GM23338 (cell line): Measurements from ENCODE around the gene MAFB. TPM values are rescaled to one million over a fixed set of nuclear protein-coding genes. Genes with fewer than 3 reads are reported as not detected.

ENCODE experiments used
- ATAC-seq: fragments of 200-7000 bp; cut with Tn5 transposase; 3 replicates; pipeline ENCODE4 v1.9.1; 2020
- DNase-seq: peaks from one replicate; pipeline ENCODE4 v3.0.0-alpha.2; 2015; ENCODE audit warnings: low spot score
- H2AFZ ChIP-seq: fragments of 200-600 bp; sonication (generic); 2 replicates; pipeline ENCODE4 v1.8.0; 2016; ENCODE audit warnings: antibody characterized with exemption, mild to moderate bottlenecking, moderate library complexity
- H3F3A ChIP-seq: fragments of 200-600 bp; sonication (generic); replicated peaks from 2 replicates; pipeline ENCODE4 v1.8.0; 2017; ENCODE audit warnings: antibody characterized with exemption, mixed run types, low read depth
- H3K27ac ChIP-seq: fragments of 200-600 bp; sonication (generic); 2 replicates; pipeline ENCODE4 v1.6.1; 2016; ENCODE audit warnings: low read depth
- H3K27me3 ChIP-seq: fragments of 200-600 bp; sonication (generic); 2 replicates; pipeline ENCODE4 v1.8.0; 2016; ENCODE audit warnings: mild to moderate bottlenecking, mixed run types, moderate library complexity; ENCODE audit not compliant: insufficient read depth
- H3K36me3 ChIP-seq: fragments of 200-600 bp; sonication (generic); 2 replicates; pipeline ENCODE4 v1.8.0; 2016; ENCODE audit warnings: mild to moderate bottlenecking; ENCODE audit not compliant: insufficient read depth
- H3K4me1 ChIP-seq: fragments of 200-600 bp; sonication (generic); 2 replicates; pipeline ENCODE4 v1.8.0; 2016; ENCODE audit warnings: mild to moderate bottlenecking, moderate library complexity; ENCODE audit not compliant: insufficient read depth
- H3K4me2 ChIP-seq: fragments of 200-600 bp; sonication (generic); 2 replicates; pipeline ENCODE4 v1.7.1; 2017; ENCODE audit warnings: mixed run types
- H3K4me3 ChIP-seq: fragments of 200-600 bp; sonication (generic); 2 replicates; pipeline ENCODE4 v1.6.1; 2016; ENCODE audit warnings: mixed run types
- H3K79me2 ChIP-seq: fragments of 200-600 bp; sonication (generic); replicated peaks from 2 replicates; pipeline ENCODE4 v1.8.0; 2017; ENCODE audit warnings: mild to moderate bottlenecking; ENCODE audit not compliant: insufficient read depth
- H3K9me2 ChIP-seq: fragments of 200-600 bp; sonication (generic); 2 replicates; pipeline ENCODE4 v1.8.0; 2017; ENCODE audit not compliant: insufficient read depth
- H4K20me1 ChIP-seq: fragments of 200-600 bp; sonication (generic); replicated peaks from 2 replicates; pipeline ENCODE4 v1.8.0; 2017; ENCODE audit warnings: mild to moderate bottlenecking; ENCODE audit not compliant: insufficient read depth
- H3K27ac Mint-ChIP-seq: 2 replicates; pipeline ENCODE4 v1.8.0; 2020; ENCODE audit warnings: inconsistent platforms, mild to moderate bottlenecking, moderate library complexity, mixed read lengths
- H3K27me3 Mint-ChIP-seq: 3 replicates; pipeline ENCODE4 v1.8.0; 2022; ENCODE audit warnings: low read depth, mild to moderate bottlenecking, moderate library complexity, mixed read lengths, inconsistent platforms; ENCODE audit not compliant: insufficient read depth, poor library complexity
- H3K36me3 Mint-ChIP-seq: 3 replicates; pipeline ENCODE4 v1.8.0; 2021; ENCODE audit warnings: low read depth, mild to moderate bottlenecking, inconsistent platforms, moderate library complexity, mixed read lengths
- H3K4me1 Mint-ChIP-seq: 3 replicates; pipeline ENCODE4 v1.8.0; 2020; ENCODE audit warnings: mild to moderate bottlenecking, inconsistent platforms, mixed read lengths
- H3K4me3 Mint-ChIP-seq: 3 replicates; pipeline ENCODE4 v1.8.0; 2021; ENCODE audit warnings: moderate library complexity, mild to moderate bottlenecking, inconsistent platforms, mixed read lengths
- H3K9me3 Mint-ChIP-seq: 3 replicates; pipeline ENCODE4 v1.8.0; 2020; ENCODE audit warnings: moderate library complexity, mild to moderate bottlenecking, inconsistent platforms, mixed read lengths
- EZH2phosphoT487 ChIP-seq: fragments of 200-600 bp; sonication (generic); IDR thresholded peaks from one replicate; pipeline ENCODE4 v1.8.1; 2018; ENCODE audit warnings: antibody characterized with exemption; ENCODE audit not compliant: unreplicated experiment
- POLR2AphosphoS5 ChIP-seq: IDR thresholded peaks from 2 replicates; pipeline ENCODE4 v1.6.1; 2016; ENCODE audit warnings: antibody characterized with exemption, low read depth
- polyA plus RNA-seq: library from polyadenylated mRNA; unstranded; fragments of >200 nt; fragmentation: Nextera tagmentation; extraction: Ambion mirVana; gene quantifications from 2 replicates; pipeline ENCODE4 v1.2.1, GENCODE V29; 2016
- total RNA-seq: library from RNA; depleted of rRNA; stranded (reverse); fragments of >200 nt; shearing (Covaris generic); gene quantifications from 2 replicates; pipeline ENCODE4 v1.2.3, GENCODE V29; 2014
- TF ChIP-seq, protein P1 (sequence below): fragments of 250-450 bp; sonication (Bioruptor Pico); IDR thresholded peaks from 2 replicates; pipeline ENCODE4 v1.5.0; 2020; ENCODE audit warnings: mild to moderate bottlenecking, moderate library complexity
- TF ChIP-seq, protein P2 (sequence below), 2 experiments: fragments of 200-600 bp in 1 of 2; sonication (generic) in 1 of 2; conservative IDR thresholded peaks; 2 replicates each; pipeline versions ENCODE4 v1.5.1 to v1.6.1; 2016 to 2017; ENCODE audit warnings: antibody characterized with exemption in 2 of 2, low read depth in 2 of 2, mild to moderate bottlenecking in 2 of 2, moderate library complexity in 1 of 2

MAFB gene
- total and polyA plus RNA-seq, 2 experiments from 2014 or later, result 1.6 to 2.3 TPM

DNA sequence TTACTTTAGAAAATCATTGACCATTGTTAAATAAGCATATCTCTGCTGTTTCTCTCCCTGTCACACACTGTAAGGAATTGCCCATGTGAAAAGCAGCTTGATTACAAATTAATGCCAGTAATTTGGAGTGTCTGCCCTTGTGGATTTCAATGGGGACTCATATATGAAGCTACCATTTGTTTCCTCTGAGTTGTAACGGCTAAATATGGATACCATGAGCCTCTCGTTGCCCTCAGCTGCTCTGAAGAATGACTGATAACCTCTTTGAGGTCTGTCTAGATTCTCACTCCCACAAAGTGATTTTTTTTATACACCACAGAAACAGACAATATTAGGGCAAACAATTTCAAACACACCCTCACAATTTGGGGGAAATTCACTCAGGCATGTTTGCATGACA, 40.0 kb upstream of the MAFB start (continued):
- TF ChIP-seq, protein P1, sequence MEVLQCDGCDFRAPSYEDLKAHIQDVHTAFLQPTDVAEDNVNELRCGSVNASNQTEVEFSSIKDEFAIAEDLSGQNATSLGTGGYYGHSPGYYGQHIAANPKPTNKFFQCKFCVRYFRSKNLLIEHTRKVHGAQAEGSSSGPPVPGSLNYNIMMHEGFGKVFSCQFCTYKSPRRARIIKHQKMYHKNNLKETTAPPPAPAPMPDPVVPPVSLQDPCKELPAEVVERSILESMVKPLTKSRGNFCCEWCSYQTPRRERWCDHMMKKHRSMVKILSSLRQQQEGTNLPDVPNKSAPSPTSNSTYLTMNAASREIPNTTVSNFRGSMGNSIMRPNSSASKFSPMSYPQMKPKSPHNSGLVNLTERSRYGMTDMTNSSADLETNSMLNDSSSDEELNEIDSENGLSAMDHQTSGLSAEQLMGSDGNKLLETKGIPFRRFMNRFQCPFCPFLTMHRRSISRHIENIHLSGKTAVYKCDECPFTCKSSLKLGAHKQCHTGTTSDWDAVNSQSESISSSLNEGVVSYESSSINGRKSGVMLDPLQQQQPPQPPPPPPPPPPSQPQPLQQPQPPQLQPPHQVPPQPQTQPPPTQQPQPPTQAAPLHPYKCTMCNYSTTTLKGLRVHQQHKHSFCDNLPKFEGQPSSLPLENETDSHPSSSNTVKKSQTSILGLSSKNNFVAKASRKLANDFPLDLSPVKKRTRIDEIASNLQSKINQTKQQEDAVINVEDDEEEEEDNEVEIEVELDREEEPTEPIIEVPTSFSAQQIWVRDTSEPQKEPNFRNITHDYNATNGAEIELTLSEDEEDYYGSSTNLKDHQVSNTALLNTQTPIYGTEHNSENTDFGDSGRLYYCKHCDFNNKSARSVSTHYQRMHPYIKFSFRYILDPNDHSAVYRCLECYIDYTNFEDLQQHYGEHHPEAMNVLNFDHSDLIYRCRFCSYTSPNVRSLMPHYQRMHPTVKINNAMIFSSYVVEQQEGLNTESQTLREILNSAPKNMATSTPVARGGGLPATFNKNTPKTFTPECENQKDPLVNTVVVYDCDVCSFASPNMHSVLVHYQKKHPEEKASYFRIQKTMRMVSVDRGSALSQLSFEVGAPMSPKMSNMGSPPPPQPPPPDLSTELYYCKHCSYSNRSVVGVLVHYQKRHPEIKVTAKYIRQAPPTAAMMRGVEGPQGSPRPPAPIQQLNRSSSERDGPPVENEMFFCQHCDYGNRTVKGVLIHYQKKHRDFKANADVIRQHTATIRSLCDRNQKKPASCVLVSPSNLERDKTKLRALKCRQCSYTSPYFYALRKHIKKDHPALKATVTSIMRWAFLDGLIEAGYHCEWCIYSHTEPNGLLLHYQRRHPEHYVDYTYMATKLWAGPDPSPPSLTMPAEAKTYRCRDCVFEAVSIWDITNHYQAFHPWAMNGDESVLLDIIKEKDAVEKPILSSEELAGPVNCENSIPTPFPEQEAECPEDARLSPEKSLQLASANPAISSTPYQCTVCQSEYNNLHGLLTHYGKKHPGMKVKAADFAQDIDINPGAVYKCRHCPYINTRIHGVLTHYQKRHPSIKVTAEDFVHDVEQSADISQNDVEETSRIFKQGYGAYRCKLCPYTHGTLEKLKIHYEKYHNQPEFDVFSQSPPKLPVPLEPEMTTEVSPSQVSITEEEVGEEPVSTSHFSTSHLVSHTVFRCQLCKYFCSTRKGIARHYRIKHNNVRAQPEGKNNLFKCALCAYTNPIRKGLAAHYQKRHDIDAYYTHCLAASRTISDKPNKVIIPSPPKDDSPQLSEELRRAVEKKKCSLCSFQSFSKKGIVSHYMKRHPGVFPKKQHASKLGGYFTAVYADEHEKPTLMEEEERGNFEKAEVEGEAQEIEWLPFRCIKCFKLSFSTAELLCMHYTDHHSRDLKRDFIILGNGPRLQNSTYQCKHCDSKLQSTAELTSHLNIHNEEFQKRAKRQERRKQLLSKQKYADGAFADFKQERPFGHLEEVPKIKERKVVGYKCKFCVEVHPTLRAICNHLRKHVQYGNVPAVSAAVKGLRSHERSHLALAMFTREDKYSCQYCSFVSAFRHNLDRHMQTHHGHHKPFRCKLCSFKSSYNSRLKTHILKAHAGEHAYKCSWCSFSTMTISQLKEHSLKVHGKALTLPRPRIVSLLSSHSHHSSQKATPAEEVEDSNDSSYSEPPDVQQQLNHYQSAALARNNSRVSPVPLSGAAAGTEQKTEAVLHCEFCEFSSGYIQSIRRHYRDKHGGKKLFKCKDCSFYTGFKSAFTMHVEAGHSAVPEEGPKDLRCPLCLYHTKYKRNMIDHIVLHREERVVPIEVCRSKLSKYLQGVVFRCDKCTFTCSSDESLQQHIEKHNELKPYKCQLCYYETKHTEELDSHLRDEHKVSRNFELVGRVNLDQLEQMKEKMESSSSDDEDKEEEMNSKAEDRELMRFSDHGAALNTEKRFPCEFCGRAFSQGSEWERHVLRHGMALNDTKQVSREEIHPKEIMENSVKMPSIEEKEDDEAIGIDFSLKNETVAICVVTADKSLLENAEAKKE, result no peak
- TF ChIP-seq POLR2AphosphoS5 (no peak), EZH2phosphoT487 (no peak)

DNA sequence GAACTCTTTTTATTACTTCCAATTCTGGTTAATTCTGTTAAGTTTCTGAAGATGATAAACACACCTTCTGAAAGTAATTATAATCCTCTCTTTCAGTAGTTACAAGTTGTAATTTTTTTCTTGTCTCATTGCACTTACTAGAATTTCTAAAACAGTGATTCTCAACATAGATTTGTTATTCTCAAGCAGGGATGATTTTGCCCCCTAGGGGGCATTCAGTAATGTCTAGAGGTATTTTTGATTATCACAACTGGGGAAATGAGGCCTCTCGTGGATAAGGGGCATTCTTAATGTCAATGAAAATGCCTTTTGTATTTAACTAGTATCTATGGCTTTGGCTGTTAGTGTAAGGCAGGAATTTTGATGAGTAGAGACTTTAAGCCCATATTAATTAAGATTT, 39.4 kb upstream of the MAFB start:
- no peaks in the 10 kb centered on the region for H3K27me3 Mint-ChIP-seq
- no peak overlapping the region for H3K27ac Mint-ChIP-seq
- no peak overlapping the region for H3K4me3 ChIP-seq
- no peaks in the 10 kb centered on the region; the same call in 2 of the 3 replicates for H3K36me3 Mint-ChIP-seq
- no peaks in the 10 kb centered on the region for H4K20me1 ChIP-seq
- no peaks in the 10 kb centered on the region for H3K9me2 ChIP-seq
- DNase-seq (no peak), ATAC-seq (no peak)
- H3K27ac ChIP-seq, result no peak overlapping the region
- H3K9me3 Mint-ChIP-seq, result peaks cover 7% of the 10 kb centered on the region; the same call in 2 of the 3 replicates
- no peak overlapping the region for H2AFZ ChIP-seq
- no peaks in the 10 kb centered on the region for H3K79me2 ChIP-seq
- H3K27me3 ChIP-seq, result no peaks in the 10 kb centered on the region
- no peaks in the 10 kb centered on the region for H3K4me1 Mint-ChIP-seq
- no peaks in the 10 kb centered on the region for H3K36me3 ChIP-seq
- H3F3A ChIP-seq, result no peaks in the 10 kb centered on the region
- H3K4me2 ChIP-seq, result no peak overlapping the region
- no peak overlapping the region for H3K4me3 Mint-ChIP-seq
- TF ChIP-seq, protein P2, sequence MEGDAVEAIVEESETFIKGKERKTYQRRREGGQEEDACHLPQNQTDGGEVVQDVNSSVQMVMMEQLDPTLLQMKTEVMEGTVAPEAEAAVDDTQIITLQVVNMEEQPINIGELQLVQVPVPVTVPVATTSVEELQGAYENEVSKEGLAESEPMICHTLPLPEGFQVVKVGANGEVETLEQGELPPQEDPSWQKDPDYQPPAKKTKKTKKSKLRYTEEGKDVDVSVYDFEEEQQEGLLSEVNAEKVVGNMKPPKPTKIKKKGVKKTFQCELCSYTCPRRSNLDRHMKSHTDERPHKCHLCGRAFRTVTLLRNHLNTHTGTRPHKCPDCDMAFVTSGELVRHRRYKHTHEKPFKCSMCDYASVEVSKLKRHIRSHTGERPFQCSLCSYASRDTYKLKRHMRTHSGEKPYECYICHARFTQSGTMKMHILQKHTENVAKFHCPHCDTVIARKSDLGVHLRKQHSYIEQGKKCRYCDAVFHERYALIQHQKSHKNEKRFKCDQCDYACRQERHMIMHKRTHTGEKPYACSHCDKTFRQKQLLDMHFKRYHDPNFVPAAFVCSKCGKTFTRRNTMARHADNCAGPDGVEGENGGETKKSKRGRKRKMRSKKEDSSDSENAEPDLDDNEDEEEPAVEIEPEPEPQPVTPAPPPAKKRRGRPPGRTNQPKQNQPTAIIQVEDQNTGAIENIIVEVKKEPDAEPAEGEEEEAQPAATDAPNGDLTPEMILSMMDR (conservative IDR thresholded peaks at IDR 0.05; ENCODE audit: low read depth in 2 of 2), result peak in 1 of 2 experiments; percentile 48; a peak in 2 of 4 replicates
- TF ChIP-seq, protein P1, result no peak
- no peaks in the 10 kb centered on the region for H3K4me1 ChIP-seq
